Duodenal mucosa (tissue), 2 donors: Measurements from ENCODE around the gene NPR2.

ENCODE experiments used
- H3K27ac ChIP-seq: one replicate; pipeline ENCODE4 v1.7.0; 2013; ENCODE audit warnings: low read depth, low read length
- H3K27me3 ChIP-seq, 2 donors: one replicate each; pipeline ENCODE4 v1.7.0; 2013; ENCODE audit warnings: low read length in 2 of 2, control low read depth in 1 of 2; ENCODE audit not compliant: insufficient read depth in 2 of 2, control insufficient read depth in 1 of 2
- H3K36me3 ChIP-seq, 2 donors: one replicate each; pipeline ENCODE4 v1.7.0; 2013; ENCODE audit warnings: low read length in 2 of 2, control low read depth in 1 of 2; ENCODE audit not compliant: insufficient read depth in 2 of 2, control insufficient read depth in 1 of 2
- H3K4me1 ChIP-seq, 2 donors: one replicate each; pipeline ENCODE4 v1.7.0; 2013; ENCODE audit warnings: low read length in 2 of 2, control low read depth in 1 of 2; ENCODE audit not compliant: insufficient read depth in 2 of 2, control insufficient read depth in 1 of 2
- H3K4me3 ChIP-seq, 2 donors: one replicate each; pipeline ENCODE4 v1.7.0; 2013; ENCODE audit warnings: low read length in 2 of 2, low read depth in 1 of 2
- H3K9ac ChIP-seq, 2 donors: one replicate each; pipeline ENCODE4 v1.7.0; 2013; ENCODE audit warnings: low read length in 2 of 2, low read depth in 1 of 2
- H3K9me3 ChIP-seq, 2 donors: one replicate each; pipeline ENCODE4 v1.7.0; 2013; ENCODE audit warnings: low read length in 2 of 2, control low read depth in 1 of 2; ENCODE audit not compliant: control insufficient read depth in 1 of 2

The NPR2 gene

GRCh38 chr9:35813434-35814105 is 22.2 kb downstream of the NPR2 start:
- Histone ChIP-seq H3K9me3 (no peaks in the 10 kb centered on the region), H3K27me3 (no peaks in the 10 kb centered on the region), H3K4me1 (peaks cover 29% of the 10 kb centered on the region in 2 donors), H3K27ac (peak overlapping the region; percentile 97), H3K36me3 (peaks cover 0 to 15% of the 10 kb centered on the region in 2 donors), H3K4me3 (peak overlapping the region; percentile 85 to 87), H3K9ac (peak overlapping the region; percentile 92 to 95)

GRCh38 chr9:35814106-35814840 is 22.9 kb downstream of the NPR2 start:
- Histone ChIP-seq H3K36me3 (peaks cover 0 to 9% of the 10 kb centered on the region in 2 donors), H3K4me3 (peak overlapping the region; percentile 85 to 87), H3K4me1 (peaks cover 29% of the 10 kb centered on the region in 2 donors), H3K9me3 (no peaks in the 10 kb centered on the region), H3K27me3 (no peaks in the 10 kb centered on the region), H3K27ac (peak overlapping the region; percentile 97), H3K9ac (peak overlapping the region; percentile 92 to 95)

GRCh38 chr9:35814841-35815543 is 23.6 kb downstream of the NPR2 start, which contains the start of gene HINT2:
HINT2 (minus strand) TSS chr9:35815042; CDS start chr9:35814979, 63 bp downstream.
- H3K4me3 ChIP-seq: peak within 1 kb of the TSS; percentile 85 to 87
- H3K4me1 ChIP-seq: peaks cover 29% of the 10 kb centered on the region in 2 donors
- H3K27ac ChIP-seq: peak within 1 kb of the TSS; percentile 97
- H3K27me3 ChIP-seq: no peaks in the 10 kb centered on the region
- no peaks in the 10 kb centered on the region for H3K9me3 ChIP-seq
- peak within 1 kb of the TSS; percentile 92 to 95 for H3K9ac ChIP-seq
- H3K36me3 ChIP-seq: peaks cover 0 to 3% of the 10 kb centered on the region in 2 donors

GRCh38 chr9:35816708-35817107 is 25.3 kb downstream of the NPR2 start:
- Histone ChIP-seq H3K4me1 (peaks cover 23% of the 10 kb centered on the region in 2 donors), H3K27ac (no peak overlapping the region), H3K27me3 (no peaks in the 10 kb centered on the region), H3K36me3 (no peaks in the 10 kb centered on the region), H3K9me3 (no peaks in the 10 kb centered on the region), H3K4me3 (no peak overlapping the region), H3K9ac (no peak overlapping the region)

DNA sequence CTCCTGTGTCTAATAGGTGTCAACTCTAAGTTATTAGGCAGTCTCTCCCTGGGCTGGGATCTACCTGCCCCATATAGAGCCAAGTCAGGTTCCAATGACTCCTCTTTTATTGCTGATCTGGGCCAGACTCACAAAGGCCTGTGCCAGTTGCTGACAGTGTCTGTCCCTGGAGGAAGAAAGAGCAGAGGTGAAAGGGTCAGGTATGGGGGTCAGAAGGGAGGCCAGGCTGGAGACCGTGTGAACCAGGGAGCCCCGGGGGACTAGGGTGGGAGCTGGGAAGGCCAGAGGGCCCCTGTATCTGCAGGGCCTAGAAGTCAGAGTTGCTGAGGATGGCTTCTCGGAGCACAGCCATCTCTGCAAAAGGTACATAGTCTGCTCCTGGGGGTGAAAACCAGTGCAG is 26.9 kb downstream of the NPR2 start:
- Histone ChIP-seq H3K4me1 (peaks cover 10 to 11% of the 10 kb centered on the region in 2 donors), H3K27ac (no peak overlapping the region), H3K27me3 (no peaks in the 10 kb centered on the region), H3K36me3 (no peaks in the 10 kb centered on the region), H3K4me3 (no peak overlapping the region), H3K9me3 (no peaks in the 10 kb centered on the region), H3K9ac (no peak overlapping the region)

DNA sequence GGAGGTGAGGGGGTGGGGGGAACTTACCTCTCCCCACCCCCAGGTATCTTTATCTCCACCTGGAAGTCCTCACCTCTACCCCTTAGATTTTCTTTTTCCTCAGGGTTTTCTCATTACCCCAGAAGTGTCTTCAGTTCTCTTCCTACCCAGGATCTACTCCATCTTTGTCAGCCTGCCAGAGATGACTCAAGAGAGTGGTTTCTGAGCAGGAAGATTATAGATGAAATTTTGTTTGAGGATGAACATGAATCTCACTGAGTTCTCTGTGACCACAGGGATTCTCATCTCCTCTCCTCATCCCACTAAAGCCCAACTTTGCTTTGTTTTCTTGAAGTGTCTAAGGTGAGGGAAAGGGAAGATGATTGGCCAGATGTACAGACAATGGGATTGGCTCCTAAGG is 28.7 kb downstream of the NPR2 start:
- Histone ChIP-seq H3K4me3 (no peak overlapping the region), H3K36me3 (no peaks in the 10 kb centered on the region), H3K27ac (no peak overlapping the region), H3K9ac (no peak overlapping the region), H3K9me3 (no peaks in the 10 kb centered on the region), H3K4me1 (no peaks in the 10 kb centered on the region), H3K27me3 (no peaks in the 10 kb centered on the region)

- Histone ChIP-seq H3K4me3 (no peak overlapping the region), H3K27me3 (no peaks in the 10 kb centered on the region), H3K9me3 (no peaks in the 10 kb centered on the region), H3K4me1 (peaks cover 0 to 4% of the 10 kb centered on the region in 2 donors), H3K36me3 (no peaks in the 10 kb centered on the region), H3K9ac (no peak overlapping the region), H3K27ac (no peak overlapping the region)
These were observed 31.5 kb downstream of the NPR2 start for GRCh38 chr9:35822926-35823325.

- Histone ChIP-seq H3K4me1 (peaks cover 14 to 18% of the 10 kb centered on the region in 2 donors), H3K36me3 (no peaks in the 10 kb centered on the region), H3K9ac (no peak overlapping the region), H3K4me3 (no peak overlapping the region), H3K9me3 (no peaks in the 10 kb centered on the region), H3K27ac (no peak overlapping the region), H3K27me3 (no peaks in the 10 kb centered on the region)
These were observed 34.8 kb downstream of the NPR2 start for GRCh38 chr9:35826071-35826701.

DNA sequence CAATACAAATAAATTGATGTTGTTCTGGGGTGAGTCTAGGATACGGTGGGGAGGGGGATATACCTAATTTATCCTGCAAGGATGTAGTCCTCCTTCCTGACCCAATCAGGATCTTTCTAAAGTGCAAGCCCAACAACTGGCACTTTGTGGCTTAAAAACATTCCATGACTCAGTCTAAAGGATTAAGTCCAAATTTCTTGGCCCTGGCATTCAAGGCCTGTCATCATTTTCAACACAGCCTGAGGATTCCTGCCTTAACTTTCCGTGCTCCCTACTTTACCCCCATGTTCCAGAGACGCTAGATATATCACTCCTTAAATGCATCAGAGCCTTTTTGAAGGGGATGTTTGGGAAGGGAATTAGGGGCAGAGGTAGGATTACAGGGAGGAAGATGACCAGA is 36.1 kb downstream of the NPR2 start:
- Histone ChIP-seq H3K4me1 (peaks cover 14 to 18% of the 10 kb centered on the region in 2 donors), H3K27ac (no peak overlapping the region), H3K9me3 (no peaks in the 10 kb centered on the region), H3K27me3 (no peaks in the 10 kb centered on the region), H3K9ac (no peak overlapping the region), H3K4me3 (no peak overlapping the region), H3K36me3 (no peaks in the 10 kb centered on the region)
